Right lobe of liver (tissue), 6 donors: Measurements from ENCODE around the gene MFAP2. TPM values are rescaled to one million over a fixed set of nuclear protein-coding genes. Genes with fewer than 3 reads are reported as not detected.

Experiments
- ATAC-seq, 4 donors: fragments of 200-7000 bp; cut with Tn5 transposase; one replicate each; pipeline ENCODE4 v1.9.1; 2020; ENCODE audit warnings: mild to moderate bottlenecking in 4 of 4, moderate library complexity in 4 of 4
- DNase-seq, 3 donors: peaks; one replicate each; pipeline ENCODE4 v3.0.0-alpha.2; 2020
- H3K27ac ChIP-seq, 3 donors: fragments of 200-600 bp; one replicate each; pipeline ENCODE4 v1.8.0; 2022
- H3K27me3 ChIP-seq, 2 donors: fragments of 200-600 bp; one replicate each; pipeline ENCODE4 v1.8.0; 2022
- H3K36me3 ChIP-seq, 4 donors: fragments of 200-600 bp; sonication (generic) in 1 of 4; one replicate each; pipeline versions ENCODE4 v1.5.1 to v1.8.0; 2017 to 2022; ENCODE audit warnings: control low read depth in 1 of 4
- H3K4me1 ChIP-seq, 4 donors: fragments of 200-600 bp; sonication (generic) in 1 of 4; one replicate each; pipeline versions ENCODE4 v1.5.1 to v1.8.0; 2017 to 2022; ENCODE audit warnings: control low read depth in 1 of 4
- H3K4me3 ChIP-seq, 3 donors: fragments of 200-600 bp; one replicate each; pipeline ENCODE4 v1.8.0; 2022
- H3K9me3 ChIP-seq, 4 donors: fragments of 200-600 bp; sonication (generic) in 1 of 4; one replicate each; pipeline versions ENCODE4 v1.5.1 to v1.8.0; 2017 to 2022; ENCODE audit warnings: control low read depth in 1 of 4
- CTCF ChIP-seq, 4 donors: fragments of 200-600 bp in 3 of 4; fragments of 450-650 bp in 1 of 4; IDR thresholded peaks; one replicate each; pipeline versions ENCODE4 v1.5.1 to v1.8.0; 2016 to 2022; ENCODE audit warnings: antibody characterized with exemption in 4 of 4, mild to moderate bottlenecking in 2 of 4
- POLR2A ChIP-seq: fragments of 450-650 bp; IDR thresholded peaks from one replicate; pipeline ENCODE4 v1.6.1; 2017; ENCODE audit warnings: antibody characterized with exemption, mild to moderate bottlenecking
- WGBS: methylation state at CpG from one replicate; pipeline ENCODE4 v1.1.6; 2018; ENCODE audit warnings: low coverage, low lambda C conversion rate; ENCODE audit not compliant: insufficient coverage; ENCODE audit errors: missing lambda C conversion rate; 5-methylcytosine and 5-hydroxymethylcytosine counted together
- intact Hi-C, 2 donors: fragments of 100-400 bp; cut with DNase I; formaldehyde crosslinking; loops; one replicate each; pipeline versions ENCODE4 v1.11.2 to v1.14.1; 2022
- total RNA-seq, 6 experiments: library from RNA; depleted of rRNA in 2 of 6; stranded (reverse); fragments of >200 nt in 2 of 6; fragmentation: NEBNext Ultra II Directional in 3 of 6; extraction: Animal tissue kit (Norgen Biotek cat#: 25700) in 3 of 6; gene quantifications; one replicate each; pipeline versions ENCODE4 v1.1.0 to v1.2.4, GENCODE V29; 2016 to 2023
- donor health status: DM: no; HTN: yes; CAD: no.
- donor health status: DM: no; HTN: no; CAD: no.
- donor health status: DM: no; HTN: no; CAD: no.
- donor health status: DM: no; HTN: yes; CAD: no.
- donor health status: DM: no; HTN: yes; CAD: no.

Gene MFAP2
- total RNA-seq, 6 experiments from 2014 or later: 0.35 to 1.3 (median 1.2) TPM; not detected in 3

- Histone ChIP-seq H3K4me1 (no peaks in the 10 kb centered on the region), H3K27ac (no peak overlapping the region), H3K36me3 (no peaks in the 10 kb centered on the region), H3K9me3 (no peaks in the 10 kb centered on the region), H3K4me3 (no peak overlapping the region), H3K27me3 (no peaks in the 10 kb centered on the region)
- intact Hi-C loops: no loop called here
- TF ChIP-seq CTCF (IDR thresholded peaks at IDR 0.05) (no peak), POLR2A (no peak)
- no peak for DNase-seq
- ATAC-seq: no peak
- 70% methylated on average over 5 of the region's 11 CpGs for WGBS
These were observed 8.1 kb downstream of the MFAP2 start for GRCh38 chr1:16972189-16972895.

GRCh38 chr1:16971341-16972188 is 8.9 kb downstream of the MFAP2 start:
- TF ChIP-seq POLR2A (no peak), CTCF (IDR thresholded peaks at IDR 0.05) (no peak)
- no peaks in the 10 kb centered on the region for H3K9me3 ChIP-seq

GRCh38 chr1:16970132-16970910 is 10.1 kb downstream of the MFAP2 start:
- 96% methylated on average over 5 of the region's 28 CpGs for WGBS

More at GRCh38 chr1:16971341-16972188, 8.9 kb downstream of the MFAP2 start:
- Histone ChIP-seq H3K4me3 (no peak overlapping the region), H3K27me3 (no peaks in the 10 kb centered on the region), H3K36me3 (no peaks in the 10 kb centered on the region), H3K4me1 (no peaks in the 10 kb centered on the region), H3K27ac (no peak overlapping the region)
- DNase-seq: no peak
- intact Hi-C loops: no loop called here
- 80% methylated on average over 1 of the region's 28 CpGs for WGBS
- no peak for ATAC-seq

More at GRCh38 chr1:16970132-16970910, 10.1 kb downstream of the MFAP2 start:
- Histone ChIP-seq H3K9me3 (no peaks in the 10 kb centered on the region), H3K4me1 (no peaks in the 10 kb centered on the region), H3K27me3 (no peaks in the 10 kb centered on the region), H3K36me3 (no peaks in the 10 kb centered on the region), H3K4me3 (no peak overlapping the region), H3K27ac (no peak overlapping the region)
- no peak for ATAC-seq
- intact Hi-C loops: no loop called here
- DNase-seq: no peak
- no peak for TF ChIP-seq CTCF (IDR thresholded peaks at IDR 0.05)
- no peak for TF ChIP-seq POLR2A
